Esophagus (tissue), 2 donors: ENCODE results near the gene C17orf78. TPM values are rescaled to one million over a fixed set of nuclear protein-coding genes. Genes with fewer than 3 reads are reported as not detected.

Experiments
- H3K27ac ChIP-seq, 2 donors: one replicate each; pipeline ENCODE4 v1.5.1; 2013; ENCODE audit warnings: low read depth in 2 of 2, mild to moderate bottlenecking in 2 of 2, inconsistent platforms in 1 of 2, low read length in 1 of 2, moderate library complexity in 1 of 2
- H3K27me3 ChIP-seq, 2 donors: one replicate each; pipeline ENCODE4 v1.6.1; 2013; ENCODE audit warnings: low read length in 2 of 2, control low read depth in 1 of 2, mild to moderate bottlenecking in 1 of 2; ENCODE audit not compliant: insufficient read depth in 2 of 2, control insufficient read depth in 1 of 2
- H3K36me3 ChIP-seq, 2 donors: one replicate each; pipeline ENCODE4 v1.6.1; 2013; ENCODE audit warnings: low read length in 1 of 2; ENCODE audit not compliant: control insufficient read depth in 2 of 2, insufficient read depth in 2 of 2
- H3K4me1 ChIP-seq, 2 donors: one replicate each; pipeline ENCODE4 v1.6.1; 2013; ENCODE audit warnings: low read length in 1 of 2; ENCODE audit not compliant: control insufficient read depth in 2 of 2, insufficient read depth in 2 of 2
- H3K4me3 ChIP-seq, 2 donors: one replicate each; pipeline ENCODE4 v1.5.1; 2013; ENCODE audit warnings: low read length in 2 of 2, mild to moderate bottlenecking in 2 of 2, low read depth in 1 of 2, moderate library complexity in 1 of 2
- H3K9me3 ChIP-seq, 2 donors: one replicate each; pipeline ENCODE4 v1.6.1; 2013; ENCODE audit warnings: mild to moderate bottlenecking in 2 of 2, low read depth in 1 of 2, low read length in 1 of 2, moderate library complexity in 1 of 2; ENCODE audit not compliant: control insufficient read depth in 2 of 2, insufficient read depth in 1 of 2
- WGBS, 2 donors: extraction: QIAGEN DNeasy Blood & Tissue Kit; methylation state at CpG; one replicate each; pipeline ENCODE4 v1.1.7; 2013; 5-methylcytosine and 5-hydroxymethylcytosine counted together
- polyA plus RNA-seq, 2 donors: library from polyadenylated mRNA; stranded (reverse); fragments of 200-250 nt; gene quantifications; one replicate each; pipeline ENCODE4 v1.2.3, GENCODE V29; 2013
- donor health status: healthy with polysubstance abuse.
- donor health status: Bipolar disorder and iron deficiency.

Gene C17orf78
- polyA plus RNA-seq, 2 donors = not detected

GRCh38 chr17:37358098-37358829 lies 17.5 kb upstream of the C17orf78 start:
- 2 to 3% methylated on average over 21 of the region's 21 CpGs for WGBS, 2 donors

GRCh38 chr17:37358830-37359681 lies 16.7 kb upstream of the C17orf78 start:
- Histone ChIP-seq H3K27me3 (no peaks in the 10 kb centered on the region), H3K36me3 (no peaks in the 10 kb centered on the region), H3K4me1 (peaks cover 0 to 8% of the 10 kb centered on the region in 2 donors), H3K9me3 (no peaks in the 10 kb centered on the region), H3K4me3 (peak overlapping the region; percentile 89 to 95), H3K27ac (peak overlapping the region; percentile 90 to 98)
- WGBS, 2 donors = 0% methylated on average over 56 to 88 of the region's 88 CpGs

More at GRCh38 chr17:37358098-37358829, 17.5 kb upstream of the C17orf78 start:
- H3K27ac ChIP-seq = peak overlapping the region; percentile 90 to 98
- H3K27me3 ChIP-seq = no peaks in the 10 kb centered on the region
- no peaks in the 10 kb centered on the region for H3K9me3 ChIP-seq
- H3K4me1 ChIP-seq = peaks cover 0 to 8% of the 10 kb centered on the region in 2 donors
- peak overlapping the region; percentile 89 to 95 for H3K4me3 ChIP-seq
- H3K36me3 ChIP-seq = no peaks in the 10 kb centered on the region

GRCh38 chr17:37359682-37360188 lies 16.1 kb upstream of the C17orf78 start:
- Histone ChIP-seq H3K9me3 (no peaks in the 10 kb centered on the region), H3K27ac (peak overlapping the region; percentile 90 to 98), H3K4me1 (peaks cover 0 to 8% of the 10 kb centered on the region in 2 donors), H3K27me3 (no peaks in the 10 kb centered on the region), H3K36me3 (no peaks in the 10 kb centered on the region), H3K4me3 (peak overlapping the region; percentile 89 to 95)
- 11 to 18% methylated on average over 18 of the region's 18 CpGs for WGBS, 2 donors

GRCh38 chr17:37360632-37361031 lies 15.2 kb upstream of the C17orf78 start:
- H3K4me3 ChIP-seq = no peak overlapping the region
- H3K9me3 ChIP-seq = no peaks in the 10 kb centered on the region
- H3K27ac ChIP-seq = peak overlapping the region; percentile 90 to 98
- peaks cover 0 to 8% of the 10 kb centered on the region in 2 donors for H3K4me1 ChIP-seq
- 66 to 68% methylated on average over 3 of the region's 3 CpGs for WGBS, 2 donors
- H3K36me3 ChIP-seq = no peaks in the 10 kb centered on the region
- H3K27me3 ChIP-seq = no peaks in the 10 kb centered on the region

- Histone ChIP-seq H3K27me3 (no peaks in the 10 kb centered on the region), H3K27ac (no peak overlapping the region), H3K9me3 (no peaks in the 10 kb centered on the region), H3K4me3 (no peak overlapping the region), H3K36me3 (no peaks in the 10 kb centered on the region), H3K4me1 (peaks cover 0 to 8% of the 10 kb centered on the region in 2 donors)
- WGBS, 2 donors = 60 to 71% methylated on average over 4 of the region's 4 CpGs
Measured at GRCh38 chr17:37361543-37361942, 14.2 kb upstream of the C17orf78 start.

GRCh38 chr17:37365589-37365988 lies 10.2 kb upstream of the C17orf78 start:
- 70 to 85% methylated on average over 1 of the region's 1 CpG for WGBS, 2 donors
- Histone ChIP-seq H3K36me3 (no peaks in the 10 kb centered on the region), H3K27me3 (no peaks in the 10 kb centered on the region)

GRCh38 chr17:37368577-37368976 lies 7.2 kb upstream of the C17orf78 start:
- no peak overlapping the region for H3K27ac ChIP-seq
- 80 to 85% methylated on average over 3 of the region's 3 CpGs for WGBS, 2 donors
- no peaks in the 10 kb centered on the region for H3K4me1 ChIP-seq
- H3K9me3 ChIP-seq = no peaks in the 10 kb centered on the region
- H3K4me3 ChIP-seq = no peak overlapping the region
- H3K36me3 ChIP-seq = no peaks in the 10 kb centered on the region
- H3K27me3 ChIP-seq = no peaks in the 10 kb centered on the region

More at GRCh38 chr17:37365589-37365988, 10.2 kb upstream of the C17orf78 start:
- Histone ChIP-seq H3K4me3 (no peak overlapping the region), H3K4me1 (no peaks in the 10 kb centered on the region), H3K9me3 (no peaks in the 10 kb centered on the region), H3K27ac (no peak overlapping the region)

- Histone ChIP-seq H3K9me3 (no peaks in the 10 kb centered on the region), H3K36me3 (no peaks in the 10 kb centered on the region), H3K27ac (no peak overlapping the region), H3K4me1 (no peaks in the 10 kb centered on the region), H3K27me3 (no peaks in the 10 kb centered on the region), H3K4me3 (no peak overlapping the region)
- WGBS, 2 donors = 4 to 7% methylated on average over 4 of the region's 4 CpGs
Measured at GRCh38 chr17:37373530-37374159, 2.1 kb upstream of the C17orf78 start.

GRCh38 chr17:37382056-37382455 lies 6.3 kb downstream of the C17orf78 start:
- Histone ChIP-seq H3K4me3 (no peak overlapping the region), H3K4me1 (no peaks in the 10 kb centered on the region), H3K27ac (no peak overlapping the region), H3K27me3 (no peaks in the 10 kb centered on the region), H3K9me3 (no peaks in the 10 kb centered on the region), H3K36me3 (no peaks in the 10 kb centered on the region)
- WGBS, 2 donors = 92 to 93% methylated on average over 1 of the region's 1 CpG
